ENCODE data around the gene S100A4.

S100A4 gene

DNA sequence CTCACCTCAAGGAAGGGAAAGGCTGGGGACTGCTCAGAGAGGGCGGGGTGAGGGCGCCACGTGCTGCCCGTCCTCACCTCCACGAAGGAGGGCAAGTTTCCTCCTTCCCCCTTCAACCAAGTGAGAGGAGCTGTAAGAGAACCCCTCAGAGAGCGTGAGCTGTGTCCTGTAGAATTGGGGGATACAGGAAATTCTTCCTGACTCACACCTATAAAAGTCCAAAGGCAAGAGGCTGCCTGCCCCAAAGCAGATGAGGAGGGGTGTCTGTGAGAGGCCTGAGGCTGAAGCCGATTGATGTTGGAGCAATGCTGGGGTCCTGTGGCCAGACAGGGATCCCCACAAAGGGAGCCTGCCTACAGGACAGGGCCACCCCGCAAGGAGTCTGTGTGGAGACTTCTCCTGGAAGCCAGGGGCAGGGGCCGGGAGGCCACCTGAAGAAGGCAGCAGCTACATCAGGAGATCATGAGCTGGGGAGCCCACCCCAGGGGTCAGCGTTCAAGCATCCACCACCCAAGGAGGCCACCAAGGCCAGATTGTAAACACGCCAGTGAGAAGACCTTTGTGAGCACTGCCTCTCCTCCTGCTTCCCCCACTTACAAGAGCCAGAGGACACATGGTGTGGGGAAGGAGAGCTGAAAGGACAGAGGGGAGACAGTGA is 37.6 kb downstream of the S100A4 start:
- DNase-seq (ENCODE audit: low read depth), result no peak

DNA sequence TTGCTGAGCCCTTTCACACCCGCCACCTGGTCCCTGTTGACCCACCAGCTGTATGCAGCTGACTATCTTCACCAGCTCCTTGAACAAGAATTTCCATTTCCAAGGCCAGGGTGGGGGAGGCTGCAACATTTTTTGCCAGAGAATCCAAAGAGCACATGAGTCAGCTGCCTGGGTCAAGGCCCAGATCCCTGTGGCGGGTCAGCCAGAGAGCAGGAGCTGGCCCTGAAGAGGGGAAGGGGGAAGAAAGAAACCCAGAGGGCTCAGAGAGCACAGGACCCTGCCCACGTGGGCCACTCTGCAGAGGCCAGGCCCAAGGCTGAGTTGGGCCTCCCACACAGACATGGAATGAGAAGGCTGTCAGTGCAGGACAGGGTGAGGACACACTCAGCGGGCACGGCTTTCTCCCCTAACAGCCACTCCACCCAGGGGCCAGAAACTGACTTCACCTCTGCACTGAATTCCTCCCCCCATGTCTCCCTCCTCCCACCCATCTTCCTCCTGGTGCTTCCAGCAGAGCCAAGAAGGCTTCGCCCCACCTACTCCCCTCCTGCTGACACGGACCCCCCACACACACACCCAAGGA is 38.7 kb downstream of the S100A4 start:
- DNase-seq (ENCODE audit: low read depth), result no peak

DNA sequence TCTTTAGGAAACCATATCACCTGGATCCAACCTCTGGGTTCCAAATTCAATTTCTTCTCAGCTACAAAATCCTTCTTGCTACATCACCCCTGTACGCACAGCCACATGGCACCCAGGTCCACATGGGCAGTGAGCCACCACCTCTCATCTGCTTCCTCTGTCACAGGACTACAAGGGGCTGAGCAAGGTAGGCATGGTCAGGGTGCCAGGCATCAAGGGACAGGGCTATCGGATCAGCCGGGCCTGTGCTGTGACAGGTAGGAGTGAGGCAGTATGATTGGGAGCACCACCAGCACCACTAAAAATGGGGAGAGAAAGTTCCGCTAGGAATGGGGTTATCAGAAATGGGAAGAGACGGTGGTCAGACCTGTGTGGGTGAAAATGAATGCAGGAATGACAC is 39.2 kb downstream of the S100A4 start:
- no peak for DNase-seq (ENCODE audit: low read depth)

DNA sequence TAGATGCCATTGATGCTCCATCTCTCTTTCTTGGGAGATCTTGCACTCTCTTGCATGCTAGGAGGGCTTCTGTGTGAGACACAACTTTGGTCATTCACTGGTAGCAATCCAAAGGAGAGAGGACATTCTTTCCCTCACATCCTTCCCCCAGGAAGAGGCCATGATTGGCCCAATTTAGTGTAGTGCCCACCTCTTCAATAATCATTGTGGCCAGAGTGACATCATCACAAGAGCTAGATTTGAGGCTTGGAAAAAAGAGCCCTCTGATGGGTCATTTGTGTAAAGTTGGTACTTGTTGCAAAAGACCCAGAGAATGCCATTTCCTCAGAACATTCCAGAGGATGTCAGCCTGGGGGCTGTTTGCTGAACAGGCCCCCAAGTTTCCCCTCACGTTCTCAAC is 40.0 kb downstream of the S100A4 start:
- DNase-seq (ENCODE audit: low read depth), result no peak

DNA sequence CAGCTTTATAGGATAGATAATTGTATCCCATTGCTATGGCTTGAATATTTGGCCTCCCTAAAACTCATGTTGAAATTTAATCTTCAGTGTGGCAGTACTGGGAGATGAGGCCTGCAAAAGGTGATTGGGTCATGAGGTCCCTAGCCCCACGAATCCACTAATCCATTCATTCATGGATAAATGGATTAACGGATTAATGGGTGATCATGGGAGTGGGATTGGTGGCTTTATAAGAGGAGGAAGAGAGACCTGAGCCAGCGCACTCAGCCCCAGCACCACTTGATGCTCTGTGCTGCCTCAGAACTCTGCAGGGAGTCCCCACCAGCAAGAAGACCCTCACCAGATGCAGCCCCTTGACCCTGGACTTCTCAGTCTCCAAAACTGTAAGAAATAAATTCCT is 41.8 kb downstream of the S100A4 start:
- no peak for DNase-seq (ENCODE audit: low read depth)

DNA sequence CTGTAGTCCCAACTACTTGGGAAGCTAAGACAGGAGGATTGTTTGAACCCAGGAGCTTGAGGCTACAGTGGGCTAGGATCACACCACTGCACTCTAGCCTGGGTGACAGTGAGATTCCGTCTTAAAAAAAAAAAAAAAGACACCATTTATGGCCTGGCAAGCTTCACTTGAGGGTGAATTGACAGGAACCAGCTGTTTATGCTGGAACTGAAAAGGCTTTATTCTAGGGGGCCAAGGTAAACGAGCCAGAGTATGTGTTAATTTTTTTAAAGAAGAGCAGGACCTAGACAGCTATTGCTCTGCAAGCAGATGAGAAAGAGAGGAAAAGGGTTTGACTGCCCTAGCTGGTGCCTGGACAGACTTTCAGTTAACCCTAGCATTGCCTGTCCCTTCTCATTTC is 46.9 kb downstream of the S100A4 start:
- no peak for DNase-seq (ENCODE audit: low read depth)

DNA sequence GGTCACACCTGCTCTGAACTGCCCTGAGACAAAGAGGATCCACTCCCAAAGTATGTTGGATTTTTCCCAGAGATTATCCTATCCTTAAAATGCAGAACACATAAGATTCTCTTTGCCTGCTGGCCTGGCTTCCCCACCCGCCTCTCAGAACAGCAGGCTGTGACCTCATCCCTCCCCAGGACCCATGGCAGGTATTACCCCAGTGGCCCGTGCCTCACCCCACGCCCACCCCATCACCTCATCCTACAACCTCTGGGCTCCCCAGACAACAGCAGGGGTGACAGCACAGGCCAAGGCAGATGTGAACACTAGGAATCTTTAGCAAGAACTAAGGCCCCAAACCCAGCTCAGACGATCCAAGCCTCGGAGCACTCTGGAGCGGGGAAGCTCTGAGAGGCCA is 50.1 kb downstream of the S100A4 start:
- DNase-seq (ENCODE audit: low read depth), result no peak

DNA sequence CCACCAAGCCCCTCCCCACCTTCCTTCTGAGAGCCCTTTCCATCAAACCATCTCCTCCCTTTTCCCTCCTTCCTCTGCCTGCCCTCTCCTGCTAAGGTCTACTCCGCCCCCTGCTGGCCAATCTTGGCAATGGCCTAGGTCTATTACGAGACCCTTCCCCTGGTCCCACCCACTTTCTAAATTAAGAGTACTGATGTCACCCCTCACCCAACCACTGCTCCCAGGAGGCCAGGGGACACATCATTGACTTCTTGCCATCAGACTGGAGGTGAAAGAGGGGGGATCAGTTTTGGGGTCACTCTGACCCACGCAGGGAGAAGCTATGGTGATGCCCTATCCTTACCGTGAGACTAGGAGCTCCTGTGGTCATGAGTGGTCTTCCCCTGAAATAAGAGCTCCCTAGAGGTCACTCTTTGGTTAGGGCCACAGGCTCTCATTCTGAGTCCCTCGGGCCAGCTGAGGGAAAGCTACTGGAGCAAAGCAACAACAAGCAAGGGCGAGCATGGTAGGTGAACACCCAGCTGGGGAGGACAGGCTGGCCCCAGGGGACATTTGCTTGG is 50.5 kb downstream of the S100A4 start:
- peak; percentile 68 for DNase-seq (ENCODE audit: low read depth)

Measured in stimulated activated CD8-positive, alpha-beta memory T cell treated with anti-CD3 and anti-CD28 coated beads, Interleukin-15, amount 100 ng/mL, for 1 hour (primary cell).